Stomach (tissue), 9 donors: ENCODE results near the gene VOPP1. TPM values are rescaled to one million over a fixed set of nuclear protein-coding genes. Genes with fewer than 3 reads are reported as not detected.

Experiments used
- DNase-seq, 2 donors: peaks; one replicate each; pipeline versions ENCODE4 v3.0.0 to v3.0.0-alpha.2; 2013 to 2019
- H3K27ac ChIP-seq, 5 donors: fragments of 200-600 bp in 4 of 5; sonication (generic) in 4 of 5; one replicate each; pipeline ENCODE4 v1.5.1; 2013 to 2019; ENCODE audit warnings: mild to moderate bottlenecking in 1 of 5, moderate library complexity in 1 of 5
- H3K27me3 ChIP-seq, 3 donors: fragments of 200-600 bp; sonication (generic); one replicate each; pipeline ENCODE4 v1.5.1; 2017 to 2019; ENCODE audit warnings: mixed run types in 1 of 3
- H3K36me3 ChIP-seq, 4 donors: fragments of 200-600 bp; sonication (generic); 1 replicate in 3 of 4; 2 replicates in 1 of 4; pipeline ENCODE4 v1.5.1; 2016 to 2019
- H3K4me1 ChIP-seq, 4 donors: fragments of 200-600 bp; sonication (generic); one replicate each; pipeline ENCODE4 v1.5.1; 2016 to 2019
- H3K4me3 ChIP-seq, 4 donors: fragments of 200-600 bp; sonication (generic) in 3 of 4; one replicate each; pipeline ENCODE4 v1.5.1; 2016 to 2019; ENCODE audit warnings: mild to moderate bottlenecking in 1 of 4
- H3K9me3 ChIP-seq, 4 donors: fragments of 200-600 bp; sonication (generic); one replicate each; pipeline ENCODE4 v1.5.1; 2016 to 2019
- EP300 ChIP-seq: sonication (generic); formaldehyde crosslinking; IDR thresholded peaks from one replicate; pipeline ENCODE4 v1.6.1; 2017; ENCODE audit warnings: antibody characterized with exemption
- POLR2A ChIP-seq, 4 donors: fragments of 450-650 bp; IDR thresholded peaks; one replicate each; pipeline ENCODE4 v1.6.1; 2016; ENCODE audit warnings: antibody characterized with exemption in 4 of 4, control low read depth in 2 of 4, mild to moderate bottlenecking in 1 of 4, moderate library complexity in 1 of 4
- POLR2AphosphoS5 ChIP-seq, 3 donors: sonication (generic); formaldehyde crosslinking; IDR thresholded peaks; one replicate each; pipeline ENCODE4 v1.6.1; 2016; ENCODE audit warnings: antibody characterized with exemption in 3 of 3
- WGBS, 5 donors: extraction: QIAGEN DNeasy Blood & Tissue Kit in 3 of 5; methylation state at CpG; one replicate each; pipeline versions ENCODE4 v1.1.5 to v1.1.7; 2013 to 2018; 5-methylcytosine and 5-hydroxymethylcytosine counted together
- intact Hi-C: fragments of 100-400 bp; cut with DNase I; formaldehyde crosslinking; loops from one replicate; pipeline ENCODE4 v1.15.1; 2023; ENCODE audit warnings: low total_unique reads
- polyA plus RNA-seq, 3 donors: library from polyadenylated mRNA; stranded (reverse); fragments of 200-250 nt; gene quantifications; one replicate each; pipeline ENCODE4 v1.2.3, GENCODE V29; 2013
- total RNA-seq, 5 donors: library from RNA; depleted of rRNA; stranded (reverse); fragments of >200 nt; gene quantifications; one replicate each; pipeline versions ENCODE4 v1.1.0 to v1.2.3, GENCODE V29; 2014 to 2016
- TF ChIP-seq, protein P1 (sequence below), 7 experiments: fragments of 450-650 bp in 4 of 7; fragments of 200-600 bp in 3 of 7; sonication (generic) in 3 of 7; IDR thresholded peaks; one replicate each; pipeline ENCODE4 v1.5.1; 2016 to 2019; ENCODE audit warnings: antibody characterized with exemption in 7 of 7, control low read depth in 2 of 7, mild to moderate bottlenecking in 1 of 7
- donor health status: healthy with polysubstance abuse.
- donor health status: Bipolar disorder and iron deficiency.
- donor health status: healthy.

The VOPP1 gene
- total and polyA plus RNA-seq, 8 donors, result 14.0 to 117 (median 37.0) TPM

GRCh38 chr7:55436457-55436856, 135.8 kb downstream of the VOPP1 start:
- no peak overlapping the region for H3K27ac ChIP-seq
- no peak overlapping the region for H3K4me3 ChIP-seq
- no peaks in the 10 kb centered on the region for H3K9me3 ChIP-seq
- intact Hi-C loops, result no loop called here
- peaks cover 0 to 7% (median under 1%) of the 10 kb centered on the region in 4 donors for H3K36me3 ChIP-seq
- TF ChIP-seq EP300, result no peak
- TF ChIP-seq, protein P1, sequence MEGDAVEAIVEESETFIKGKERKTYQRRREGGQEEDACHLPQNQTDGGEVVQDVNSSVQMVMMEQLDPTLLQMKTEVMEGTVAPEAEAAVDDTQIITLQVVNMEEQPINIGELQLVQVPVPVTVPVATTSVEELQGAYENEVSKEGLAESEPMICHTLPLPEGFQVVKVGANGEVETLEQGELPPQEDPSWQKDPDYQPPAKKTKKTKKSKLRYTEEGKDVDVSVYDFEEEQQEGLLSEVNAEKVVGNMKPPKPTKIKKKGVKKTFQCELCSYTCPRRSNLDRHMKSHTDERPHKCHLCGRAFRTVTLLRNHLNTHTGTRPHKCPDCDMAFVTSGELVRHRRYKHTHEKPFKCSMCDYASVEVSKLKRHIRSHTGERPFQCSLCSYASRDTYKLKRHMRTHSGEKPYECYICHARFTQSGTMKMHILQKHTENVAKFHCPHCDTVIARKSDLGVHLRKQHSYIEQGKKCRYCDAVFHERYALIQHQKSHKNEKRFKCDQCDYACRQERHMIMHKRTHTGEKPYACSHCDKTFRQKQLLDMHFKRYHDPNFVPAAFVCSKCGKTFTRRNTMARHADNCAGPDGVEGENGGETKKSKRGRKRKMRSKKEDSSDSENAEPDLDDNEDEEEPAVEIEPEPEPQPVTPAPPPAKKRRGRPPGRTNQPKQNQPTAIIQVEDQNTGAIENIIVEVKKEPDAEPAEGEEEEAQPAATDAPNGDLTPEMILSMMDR (IDR thresholded peaks at IDR 0.05), result no peak
- TF ChIP-seq POLR2A (IDR thresholded peaks at IDR 0.05), result no peak
- TF ChIP-seq POLR2AphosphoS5 (IDR thresholded peaks at IDR 0.05), result no peak
- no peaks in the 10 kb centered on the region for H3K27me3 ChIP-seq
- WGBS, 5 donors, result 75 to 87% (median 81%) methylated on average over 10 of the region's 10 CpGs
- no peak for DNase-seq
- peaks cover 12 to 24% (median 17%) of the 10 kb centered on the region in 4 donors for H3K4me1 ChIP-seq

DNA sequence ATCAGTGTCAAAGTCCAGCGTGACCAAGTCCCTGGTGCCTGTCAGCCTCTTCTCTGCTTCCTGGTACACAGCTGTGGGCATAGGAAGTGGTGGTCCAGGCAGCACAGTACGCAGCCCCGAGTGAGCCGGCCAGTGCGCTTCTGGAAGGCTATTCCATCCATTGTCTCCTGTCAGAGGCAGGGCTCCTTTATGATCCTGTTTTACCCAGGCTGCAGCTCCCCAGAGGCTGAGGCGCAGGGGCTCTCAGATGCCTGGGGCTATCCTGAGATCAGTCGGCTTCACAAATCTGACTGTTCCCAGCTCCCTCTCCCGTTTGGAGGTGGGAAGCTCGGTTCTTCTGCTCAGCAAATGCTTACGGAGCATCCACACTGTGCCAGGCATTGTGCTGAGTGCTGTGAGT, 136.8 kb downstream of the VOPP1 start:
- intact Hi-C loops, result no loop called here
- 77 to 86% (median 82%) methylated on average over 9 to 10 of the region's 10 CpGs for WGBS, 5 donors
- Histone ChIP-seq H3K27me3 (no peaks in the 10 kb centered on the region), H3K36me3 (peaks cover 0 to 12% (median 3%) of the 10 kb centered on the region in 4 donors), H3K27ac (no peak overlapping the region), H3K9me3 (no peaks in the 10 kb centered on the region), H3K4me3 (no peak overlapping the region), H3K4me1 (peaks cover 14 to 29% (median 22%) of the 10 kb centered on the region in 4 donors)
- no peak for TF ChIP-seq POLR2AphosphoS5 (IDR thresholded peaks at IDR 0.05)
- TF ChIP-seq, protein P1 (IDR thresholded peaks at IDR 0.05), result no peak
- TF ChIP-seq POLR2A (IDR thresholded peaks at IDR 0.05), result no peak
- no peak for TF ChIP-seq EP300
- DNase-seq, result no peak

DNA sequence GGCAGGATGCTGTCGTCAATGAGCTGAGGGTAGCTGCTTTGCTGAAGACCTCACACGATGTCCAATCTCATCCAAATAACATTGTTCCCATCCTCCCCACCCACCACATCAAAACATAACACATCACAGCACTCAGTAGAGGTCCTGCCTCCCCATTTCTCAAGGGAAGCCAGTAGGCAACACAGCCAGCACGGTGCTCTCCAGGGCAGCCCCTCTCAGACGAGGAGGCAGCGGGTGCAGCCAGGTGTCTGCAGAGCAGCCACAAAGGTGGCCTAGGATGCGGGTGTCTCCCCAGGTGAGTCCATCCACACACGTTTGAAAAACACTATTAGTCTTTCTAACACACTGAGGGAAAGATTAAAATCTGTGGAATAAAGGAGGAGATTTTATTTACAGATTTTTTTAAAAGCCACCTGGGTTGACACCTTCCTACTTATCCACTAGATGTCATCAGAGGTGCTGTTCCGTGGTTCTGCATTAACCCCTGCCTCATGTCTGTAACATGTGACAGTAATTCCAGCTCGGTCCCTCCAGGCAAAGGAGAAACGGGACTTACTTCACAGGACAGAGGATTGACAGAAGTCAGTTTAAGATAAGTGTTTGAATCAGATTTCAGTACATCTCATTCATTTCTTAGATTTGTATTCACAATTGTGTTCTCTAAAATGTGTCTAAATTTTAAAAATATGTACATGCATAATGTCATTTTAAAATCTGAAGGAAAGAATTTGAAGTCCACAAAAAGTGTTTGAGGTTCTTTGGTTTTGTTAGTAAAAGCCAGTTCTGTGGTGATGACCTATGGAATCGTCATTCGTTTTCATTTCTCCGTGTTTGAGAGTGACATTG, 139.1 kb downstream of the VOPP1 start:
- no peak overlapping the region for H3K27ac ChIP-seq
- H3K9me3 ChIP-seq, result no peaks in the 10 kb centered on the region
- 57 to 67% (median 61%) methylated on average over 13 of the region's 13 CpGs for WGBS, 5 donors
- H3K4me3 ChIP-seq, result no peak overlapping the region
- DNase-seq, result peak in 1 of 2 donors; percentile 64
- intact Hi-C loops, result no loop called here
- H3K4me1 ChIP-seq, result peaks cover 14 to 37% (median 28%) of the 10 kb centered on the region in 4 donors
- peaks cover 0 to 12% (median 5%) of the 10 kb centered on the region in 4 donors for H3K36me3 ChIP-seq
- no peak for TF ChIP-seq POLR2A (IDR thresholded peaks at IDR 0.05)
- TF ChIP-seq, protein P1 (IDR thresholded peaks at IDR 0.05), result peak in 4 of 7 experiments; percentile 14 to 24 (median 21)
- TF ChIP-seq POLR2AphosphoS5 (IDR thresholded peaks at IDR 0.05), result no peak
- no peak for TF ChIP-seq EP300
- no peaks in the 10 kb centered on the region for H3K27me3 ChIP-seq

GRCh38 chr7:55432506-55432905, 139.8 kb downstream of the VOPP1 start:
- H3K4me1 ChIP-seq, result peaks cover 14 to 37% (median 28%) of the 10 kb centered on the region in 4 donors
- TF ChIP-seq POLR2A (IDR thresholded peaks at IDR 0.05) (no peak), POLR2AphosphoS5 (IDR thresholded peaks at IDR 0.05) (no peak), EP300 (no peak)
- TF ChIP-seq, protein P1 (IDR thresholded peaks at IDR 0.05), result no peak
- H3K9me3 ChIP-seq, result no peaks in the 10 kb centered on the region
- peaks cover 0 to 14% (median 9%) of the 10 kb centered on the region in 4 donors for H3K36me3 ChIP-seq
- 58 to 74% (median 69%) methylated on average over 3 of the region's 3 CpGs for WGBS, 5 donors
- H3K4me3 ChIP-seq, result no peak overlapping the region
- intact Hi-C loops, result no loop called here
- DNase-seq, result no peak
- no peaks in the 10 kb centered on the region for H3K27me3 ChIP-seq
- H3K27ac ChIP-seq, result peak overlapping the region in 1 of 5 donors; percentile 8
